ENCODE data around the gene ARHGAP8.

The ARHGAP8 gene

DNA sequence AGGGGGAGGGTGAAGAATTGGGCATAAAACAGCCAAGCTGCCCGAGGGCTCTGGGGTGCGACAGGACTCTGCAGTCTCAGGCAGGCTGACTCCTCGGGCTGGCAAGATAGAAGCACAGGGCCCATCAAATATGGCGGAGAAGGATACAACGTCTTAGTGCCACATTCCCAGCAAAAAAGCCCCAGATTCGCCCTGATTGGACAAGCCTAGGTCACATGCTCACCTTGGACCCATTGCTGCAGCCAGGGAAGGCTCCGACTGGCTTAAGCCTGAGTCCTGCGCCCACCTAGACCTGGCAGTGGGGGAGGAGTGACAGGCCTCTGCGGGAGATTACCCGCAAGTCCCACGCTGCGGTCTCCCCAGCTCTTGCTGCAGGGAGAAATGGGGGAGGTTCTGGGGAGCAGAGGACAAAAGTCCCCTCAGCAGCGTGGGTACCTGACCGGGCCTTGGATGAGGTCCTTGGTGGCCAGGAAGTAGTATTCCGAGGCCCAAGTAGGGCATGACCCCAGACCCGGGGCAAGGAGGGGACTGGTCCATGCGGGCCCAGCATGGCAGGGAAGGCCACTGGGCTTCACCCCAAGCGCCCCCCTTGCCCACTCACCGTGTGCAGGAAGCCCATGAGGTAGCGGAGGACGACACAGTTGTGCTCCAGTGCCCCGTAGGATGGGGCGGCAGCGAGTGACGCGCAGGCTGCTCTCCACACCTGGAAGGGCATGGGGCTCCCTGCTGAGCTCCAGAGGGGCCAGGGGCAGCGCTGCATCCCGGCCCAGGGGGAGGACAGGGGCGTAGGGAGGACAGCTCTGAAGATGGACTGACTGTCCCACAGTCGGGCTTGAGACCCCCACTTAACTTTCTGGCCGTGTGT is 113.0 kb downstream of the ARHGAP8 start:
- DNase-seq = no peak

DNA sequence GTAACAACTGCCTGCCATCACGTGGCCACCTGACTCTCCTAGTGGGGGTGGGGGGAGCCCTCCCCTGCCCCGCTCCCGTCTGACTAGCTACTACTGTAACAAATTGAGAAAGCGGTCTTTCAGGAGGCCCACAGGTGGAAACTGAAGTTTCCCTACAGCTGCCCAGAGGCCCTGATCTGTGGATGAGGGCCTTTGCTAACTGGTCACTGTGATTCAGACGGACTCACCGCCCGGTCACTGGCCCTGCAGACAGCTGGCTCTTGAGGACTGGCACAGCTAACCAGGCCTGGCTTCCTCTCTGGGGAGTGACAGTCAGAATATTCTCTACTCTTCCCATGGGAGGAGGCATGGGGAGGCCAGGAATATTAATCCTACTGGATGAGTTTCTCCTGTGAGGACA is 116.8 kb downstream of the ARHGAP8 start:
- no peak for DNase-seq

DNA sequence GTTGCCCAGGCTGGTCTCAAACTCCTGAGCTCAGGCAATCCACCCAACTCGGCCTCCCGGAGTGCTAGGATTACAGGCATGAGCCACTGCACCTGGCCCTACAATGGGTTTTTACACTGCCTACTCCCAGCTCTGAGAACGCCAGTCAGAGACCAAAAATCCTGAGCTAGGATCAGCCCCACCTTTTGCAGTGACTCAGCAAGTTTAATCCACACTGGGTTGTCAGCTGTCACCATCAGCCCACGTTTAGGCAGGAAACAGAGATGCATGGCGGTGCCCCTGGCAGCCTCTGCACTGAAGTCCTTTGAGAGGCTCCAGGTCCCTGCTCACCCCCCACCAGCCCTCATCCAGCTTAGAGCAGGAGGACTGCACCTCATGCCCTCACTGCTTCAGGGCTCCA is 117.6 kb downstream of the ARHGAP8 start:
- no peak for DNase-seq

DNA sequence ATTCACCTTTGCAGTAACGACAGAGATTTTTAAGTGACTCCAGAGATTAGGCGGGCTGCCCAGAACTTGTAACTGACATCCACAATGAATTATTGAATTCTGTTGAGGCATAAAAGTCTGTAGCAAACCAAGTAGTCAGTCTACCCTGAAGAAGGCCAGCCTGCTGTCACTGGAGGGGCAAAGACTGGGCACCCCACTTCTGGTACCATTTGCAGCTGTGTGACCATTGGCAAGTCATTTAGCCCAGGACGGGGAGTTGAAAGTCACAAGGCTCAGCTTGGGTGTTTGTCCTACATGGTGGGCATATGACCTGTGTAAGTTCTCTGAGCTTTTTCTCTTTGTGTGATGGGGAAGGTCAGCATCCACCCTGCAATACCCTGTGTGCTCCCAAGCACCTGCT is 119.4 kb downstream of the ARHGAP8 start:
- DNase-seq = no peak

DNA sequence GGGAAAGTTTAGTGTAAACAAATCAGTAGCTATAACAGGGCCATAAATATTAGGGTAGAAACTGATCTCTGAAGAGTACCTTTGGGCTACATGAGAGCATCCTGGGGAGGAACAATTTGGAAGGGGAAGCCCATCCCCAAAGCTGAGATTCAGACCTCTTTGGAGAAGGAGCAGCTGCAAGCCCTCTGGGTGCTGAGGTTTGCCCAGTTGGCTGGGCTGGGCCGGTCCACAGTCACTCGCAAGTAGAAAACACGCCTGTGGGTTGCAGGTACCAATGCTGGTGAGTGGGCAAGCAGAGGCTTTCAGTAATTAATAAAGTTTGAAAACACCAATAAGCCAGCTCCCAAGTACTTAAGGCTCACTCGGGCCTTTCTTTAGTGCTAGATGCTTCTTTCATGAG is 124.5 kb downstream of the ARHGAP8 start:
- no peak for DNase-seq

DNA sequence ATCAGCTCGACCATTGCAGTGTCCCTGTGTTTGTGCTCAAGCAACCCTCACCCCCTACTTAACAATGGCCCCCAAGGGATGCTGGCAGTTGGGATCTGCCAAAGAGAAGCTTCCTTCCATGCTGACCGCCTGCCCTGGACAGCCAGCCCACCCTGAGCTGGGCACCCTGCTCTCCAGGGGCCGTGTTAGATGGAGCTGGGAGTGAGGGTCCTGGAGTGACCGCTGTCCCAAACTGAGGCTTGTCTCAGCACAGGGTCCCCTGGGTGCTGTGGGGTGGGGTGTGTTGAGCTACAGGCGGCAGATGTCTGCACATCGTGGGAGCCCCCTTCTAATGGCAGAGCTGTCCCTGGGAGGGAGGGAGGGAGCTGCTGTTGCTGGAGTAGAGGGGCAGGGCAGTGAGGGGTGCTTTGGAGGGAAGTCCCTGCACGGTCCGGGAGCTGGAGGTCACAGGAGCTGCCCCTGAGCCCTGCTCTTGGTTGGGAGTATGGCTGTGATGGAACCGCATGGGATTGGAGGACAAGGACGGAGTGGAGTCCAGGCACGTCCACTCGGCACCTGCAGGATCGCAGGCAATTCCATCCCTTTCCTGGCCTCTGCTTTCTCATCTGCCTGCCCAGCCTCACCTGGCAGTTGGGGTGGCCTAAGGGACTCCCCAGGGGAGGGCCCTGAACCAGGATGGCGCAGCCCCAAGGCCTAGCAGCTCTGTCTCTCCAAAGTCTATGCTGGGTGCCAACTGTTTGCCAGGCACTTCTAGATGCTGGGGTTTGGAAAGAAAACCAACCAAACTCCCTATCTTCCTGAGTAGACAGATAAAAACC is 126.3 kb downstream of the ARHGAP8 start:
- DNase-seq = no peak

DNA sequence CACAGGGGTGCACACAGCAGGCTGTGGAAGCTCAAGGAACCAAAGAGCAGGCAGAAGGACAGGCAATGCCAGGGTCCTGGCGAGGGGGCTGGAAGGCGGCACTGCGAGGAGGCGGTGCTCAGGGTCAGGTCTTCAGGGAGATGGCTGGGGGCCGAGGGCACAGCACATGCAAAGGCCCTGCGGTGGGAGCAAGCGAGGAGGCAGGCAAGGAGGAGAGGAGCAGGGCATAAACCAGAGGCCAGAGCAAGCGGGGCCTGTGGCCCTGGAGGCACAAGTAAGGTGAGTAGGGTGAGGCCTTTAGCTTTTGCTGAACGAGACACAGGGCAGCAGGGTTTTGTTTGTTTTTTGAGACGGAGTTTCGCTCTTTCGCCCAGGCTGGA is 126.9 kb downstream of the ARHGAP8 start:
- no peak for DNase-seq

DNA sequence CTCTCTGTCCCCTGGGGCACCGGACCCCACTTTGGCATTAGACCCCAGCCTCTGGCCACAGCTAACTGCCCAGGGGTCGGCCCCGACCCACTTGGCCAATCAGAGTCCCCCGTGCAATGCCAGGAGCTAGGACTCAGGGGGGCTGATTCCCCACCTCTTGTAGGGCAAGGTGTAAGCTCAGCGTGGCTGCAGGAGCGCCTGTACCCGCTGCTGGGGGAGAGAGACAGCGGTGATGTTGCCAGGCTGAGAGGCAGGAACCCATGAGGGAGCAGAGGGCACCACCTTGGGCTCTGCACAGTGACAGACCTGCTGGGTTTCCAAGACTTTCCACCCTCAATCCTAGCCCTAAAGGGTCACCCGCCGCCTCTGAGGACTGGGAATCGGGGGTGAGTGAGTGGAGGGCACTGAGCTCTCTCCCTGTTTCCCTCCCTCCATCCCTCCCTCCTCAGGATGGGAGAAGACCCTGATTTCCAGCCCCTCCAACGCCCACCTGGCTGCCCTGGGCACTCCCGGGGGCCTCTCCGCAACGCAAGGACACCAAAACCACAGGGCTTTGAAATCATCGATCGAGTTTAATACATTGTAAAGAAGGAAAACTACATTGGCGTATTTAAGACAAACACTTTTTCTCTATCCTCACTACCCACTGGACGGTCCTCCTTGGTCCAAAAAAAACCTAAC is 128.4 kb downstream of the ARHGAP8 start:
- DNase-seq = no peak

DNA sequence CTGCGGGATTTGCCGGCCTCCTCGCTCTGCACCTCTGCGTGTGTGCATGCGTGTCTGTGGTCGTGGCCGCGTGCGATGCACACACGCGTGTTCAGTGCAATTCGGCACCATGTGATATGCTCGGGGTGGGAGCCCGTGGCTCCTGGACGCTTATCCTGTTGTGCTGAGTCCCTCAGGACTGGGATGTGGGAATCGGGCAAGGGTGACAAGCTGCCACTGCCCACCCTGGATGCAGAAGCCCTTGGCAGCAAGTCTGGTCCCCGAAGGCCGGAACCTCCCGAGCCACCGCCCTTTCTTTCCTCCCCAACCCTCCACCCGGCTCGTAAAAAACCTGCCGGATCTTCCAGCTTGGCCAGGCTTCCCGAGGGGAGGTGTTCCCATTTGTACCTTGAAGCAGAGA is 129.2 kb downstream of the ARHGAP8 start:
- no peak for DNase-seq

DNA sequence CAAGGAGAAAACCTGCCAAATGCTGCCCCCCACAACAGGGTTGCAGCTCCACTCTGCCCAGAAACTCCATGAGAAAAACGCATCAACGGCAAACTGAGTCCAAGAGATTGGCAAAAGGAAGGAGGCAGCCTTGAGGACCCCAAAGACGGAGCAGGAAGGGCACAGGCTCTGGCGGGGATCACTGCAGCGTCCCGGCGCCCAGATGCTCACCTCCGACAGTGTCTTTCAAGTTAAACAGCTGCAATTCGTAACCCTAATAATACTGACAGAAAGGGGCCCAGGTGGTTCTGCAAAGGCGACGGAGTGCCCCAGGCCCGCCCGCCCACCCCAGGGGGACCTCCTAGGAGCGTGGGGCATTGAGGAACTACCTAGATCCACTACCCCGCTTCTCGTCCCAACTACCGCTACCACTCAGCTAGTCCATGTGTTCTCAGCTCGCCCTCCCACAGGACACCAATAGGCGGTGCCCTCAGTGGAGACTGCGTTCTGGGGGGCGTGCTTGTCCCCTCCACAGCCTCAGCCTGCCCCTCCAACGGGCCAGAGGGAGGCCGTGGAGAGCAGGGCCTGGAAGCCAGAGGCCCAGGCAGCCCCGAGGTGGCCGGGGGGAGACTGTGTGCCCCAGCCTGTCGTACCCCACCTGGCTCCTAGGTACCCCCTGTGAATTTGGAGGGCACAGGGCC is 130.0 kb downstream of the ARHGAP8 start:
- DNase-seq = no peak

DNA sequence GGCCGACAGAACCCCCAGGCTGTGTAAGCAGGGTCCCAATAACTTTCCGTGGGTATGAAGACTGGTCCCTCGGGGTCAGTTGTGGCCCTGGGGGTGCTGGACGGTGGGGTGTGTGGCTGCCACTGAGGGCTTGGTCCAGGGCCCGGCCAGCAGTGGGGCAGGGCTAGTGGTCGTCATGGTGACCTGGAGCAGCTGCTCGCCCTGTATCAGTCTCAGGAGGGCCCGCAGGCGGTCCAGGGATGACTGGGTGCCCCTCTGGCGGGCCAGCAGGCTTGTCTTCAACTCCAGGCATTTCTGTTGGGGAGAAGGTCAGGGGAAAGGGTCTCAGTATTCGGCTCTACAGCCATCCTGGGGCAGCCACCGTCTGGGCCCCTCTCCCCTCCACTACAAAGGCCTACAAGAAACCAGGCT is 130.6 kb downstream of the ARHGAP8 start:
- DNase-seq = no peak

DNA sequence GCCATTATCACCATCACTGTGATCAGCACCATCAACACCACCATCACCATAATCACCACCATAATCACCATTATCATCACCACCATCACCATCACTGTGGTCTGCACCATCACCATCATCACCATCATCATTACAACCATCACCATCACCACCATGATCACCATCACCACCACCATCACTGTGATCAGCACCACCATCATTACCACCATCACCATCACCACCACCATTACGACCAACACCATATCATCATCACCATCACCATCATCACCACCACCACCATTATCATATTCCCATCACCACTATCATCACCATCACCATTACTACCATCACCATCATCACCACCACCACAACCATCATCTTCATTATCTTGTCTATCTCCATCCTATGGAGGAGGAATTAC is 132.2 kb downstream of the ARHGAP8 start:
- DNase-seq = no peak

DNA sequence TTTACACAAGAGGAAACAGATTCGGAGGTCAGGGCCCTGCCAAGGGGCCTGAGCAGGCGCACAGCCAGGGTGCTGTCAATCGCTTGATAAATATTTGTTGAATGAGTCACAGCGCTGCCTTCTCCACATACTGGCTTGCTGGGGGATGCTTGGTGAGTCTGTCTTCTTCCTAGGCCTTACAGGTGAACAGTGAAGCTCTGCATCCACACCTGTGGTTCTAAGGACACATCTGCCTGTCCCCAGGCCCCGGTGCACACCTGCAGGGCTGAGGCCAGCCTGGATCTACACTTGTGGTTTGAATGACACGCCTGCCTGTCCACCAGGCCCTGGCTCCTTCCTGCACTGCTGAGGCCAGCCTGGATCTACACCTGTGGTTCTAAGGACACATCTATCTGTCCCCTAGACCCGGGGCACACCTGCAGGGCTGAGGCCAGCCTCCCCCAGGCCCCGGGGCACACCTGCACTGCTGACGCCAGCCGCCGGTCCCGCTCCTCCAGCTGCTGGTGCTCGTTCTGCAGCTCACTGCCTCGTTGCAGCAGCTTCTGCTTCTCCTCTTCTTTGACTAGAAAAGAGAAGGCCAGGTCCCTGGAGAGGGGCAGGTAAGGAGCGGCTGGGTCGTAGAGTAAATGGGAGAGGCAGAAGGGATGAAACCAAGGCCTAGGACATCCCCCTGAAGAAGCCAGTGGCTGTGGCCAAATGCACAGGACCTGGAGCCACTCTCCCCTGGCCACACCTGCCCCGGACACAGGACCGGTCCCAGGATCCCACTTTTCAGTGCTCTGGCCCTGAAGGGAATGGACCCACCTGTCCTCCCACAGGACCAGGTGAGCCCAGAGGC is 132.8 kb downstream of the ARHGAP8 start:
- no peak for DNase-seq

DNA sequence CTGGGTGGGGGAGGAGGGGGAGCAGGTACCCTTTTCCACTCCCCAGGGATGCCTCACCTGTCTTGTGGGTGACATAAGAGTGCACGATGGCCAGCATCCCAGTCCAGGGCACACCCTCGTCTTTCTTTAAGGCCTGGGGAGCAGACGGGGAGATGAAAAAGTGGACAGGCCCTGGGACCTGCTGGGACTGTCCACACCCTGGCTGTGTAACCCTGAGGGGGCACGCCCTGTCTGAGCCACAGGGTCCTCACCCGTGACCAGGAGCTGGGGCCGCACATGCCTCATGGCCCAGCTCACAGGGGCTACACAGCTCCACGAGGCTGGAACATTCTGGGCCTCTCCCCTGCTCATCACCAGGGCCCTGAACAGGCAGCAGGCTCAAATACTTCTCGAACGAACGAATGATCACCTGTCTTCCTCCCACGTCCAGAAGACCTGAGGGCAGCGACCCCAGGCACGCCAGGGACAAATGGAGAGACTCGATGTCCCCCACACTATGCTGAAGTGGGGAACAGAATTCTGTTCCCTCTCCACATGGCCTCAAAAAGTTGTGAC is 133.5 kb downstream of the ARHGAP8 start:
- no peak for DNase-seq

DNA sequence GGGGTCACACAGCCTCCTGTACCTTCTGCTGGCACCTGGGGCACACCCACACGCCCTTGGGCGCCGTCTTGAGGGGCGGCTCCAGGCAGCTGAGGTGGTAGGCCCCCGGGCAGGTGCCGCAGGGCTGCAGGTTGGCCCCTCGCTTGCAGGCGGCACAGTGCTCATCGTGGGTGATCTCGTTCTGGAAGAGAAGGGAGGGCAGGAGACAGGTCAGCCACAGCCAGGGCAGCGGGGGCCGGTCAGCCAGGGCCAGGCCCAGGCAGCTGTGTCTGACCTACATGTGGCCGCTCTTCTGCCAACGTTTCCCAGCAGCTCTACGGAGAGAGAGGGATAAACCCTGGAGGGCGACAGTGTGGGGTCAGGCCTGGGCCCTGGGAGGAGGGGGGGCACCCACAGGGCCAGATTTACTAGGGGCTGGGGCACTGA is 135.6 kb downstream of the ARHGAP8 start:
- DNase-seq = no peak

DNA sequence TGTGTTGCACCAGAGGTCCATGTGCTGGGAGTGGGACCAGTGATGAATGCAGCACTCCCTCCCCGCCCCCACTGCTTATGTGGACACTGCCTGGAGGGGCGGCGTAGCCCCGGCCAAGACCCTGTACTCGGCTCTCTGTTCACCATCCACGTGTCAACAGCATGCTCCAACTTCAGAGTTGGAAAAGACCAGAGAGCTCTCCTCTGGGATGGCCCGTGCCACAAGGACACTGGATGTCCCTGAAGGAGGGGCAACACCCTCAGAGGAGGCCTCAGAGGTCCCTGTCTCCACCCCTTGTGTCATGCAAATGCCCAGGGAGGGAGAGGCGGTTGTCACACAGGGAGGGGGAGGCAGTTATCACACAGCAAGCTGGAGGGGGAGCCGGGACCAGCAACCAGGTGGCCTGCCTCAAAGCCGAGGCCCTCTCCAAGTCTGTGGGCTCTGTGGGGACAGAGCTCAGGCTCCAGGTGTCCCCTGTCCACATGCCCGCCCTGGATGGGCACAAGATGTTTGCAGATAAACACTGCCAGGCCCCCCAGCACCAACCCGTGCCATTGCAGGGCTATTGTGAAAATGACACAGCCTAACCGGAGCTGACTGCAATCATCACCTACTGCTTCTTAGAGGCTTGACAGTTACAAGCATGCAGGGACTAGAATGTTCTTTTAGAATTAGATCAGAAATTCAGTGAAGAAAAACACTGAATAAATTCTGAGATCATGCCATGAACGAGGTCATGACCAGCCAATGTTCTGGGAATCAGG is 136.3 kb downstream of the ARHGAP8 start:
- no peak for DNase-seq

DNA sequence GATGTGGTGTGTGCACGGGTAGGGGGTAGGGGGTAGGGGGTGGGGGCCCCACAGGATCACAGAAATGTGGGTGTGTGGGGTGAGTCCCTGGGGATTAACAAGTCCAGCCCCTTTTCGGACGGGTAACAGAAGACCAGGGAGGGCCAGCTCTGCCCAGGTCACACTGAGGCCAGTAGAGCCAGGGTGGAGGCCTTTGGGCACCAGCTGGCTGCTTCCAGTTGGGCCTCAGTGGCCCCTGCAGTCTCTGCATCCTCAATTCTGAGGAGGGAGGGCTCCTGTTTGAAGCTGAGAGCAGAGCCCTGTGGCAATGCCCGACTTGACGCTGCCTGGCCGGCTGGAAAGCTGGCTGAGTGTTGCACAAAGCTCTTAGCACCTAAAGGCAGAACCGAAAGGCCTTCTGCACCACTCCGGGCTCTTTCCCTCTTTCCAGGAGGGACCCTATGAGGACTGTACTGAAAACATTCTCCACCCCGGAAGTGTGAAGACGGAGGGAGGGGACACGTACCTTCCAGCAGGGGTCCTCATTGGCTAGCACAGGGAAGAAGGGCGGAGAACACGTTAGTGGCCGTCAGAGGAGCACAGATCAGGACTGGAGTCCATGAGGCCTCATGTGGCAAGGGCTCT is 137.0 kb downstream of the ARHGAP8 start:
- DNase-seq = no peak

DNA sequence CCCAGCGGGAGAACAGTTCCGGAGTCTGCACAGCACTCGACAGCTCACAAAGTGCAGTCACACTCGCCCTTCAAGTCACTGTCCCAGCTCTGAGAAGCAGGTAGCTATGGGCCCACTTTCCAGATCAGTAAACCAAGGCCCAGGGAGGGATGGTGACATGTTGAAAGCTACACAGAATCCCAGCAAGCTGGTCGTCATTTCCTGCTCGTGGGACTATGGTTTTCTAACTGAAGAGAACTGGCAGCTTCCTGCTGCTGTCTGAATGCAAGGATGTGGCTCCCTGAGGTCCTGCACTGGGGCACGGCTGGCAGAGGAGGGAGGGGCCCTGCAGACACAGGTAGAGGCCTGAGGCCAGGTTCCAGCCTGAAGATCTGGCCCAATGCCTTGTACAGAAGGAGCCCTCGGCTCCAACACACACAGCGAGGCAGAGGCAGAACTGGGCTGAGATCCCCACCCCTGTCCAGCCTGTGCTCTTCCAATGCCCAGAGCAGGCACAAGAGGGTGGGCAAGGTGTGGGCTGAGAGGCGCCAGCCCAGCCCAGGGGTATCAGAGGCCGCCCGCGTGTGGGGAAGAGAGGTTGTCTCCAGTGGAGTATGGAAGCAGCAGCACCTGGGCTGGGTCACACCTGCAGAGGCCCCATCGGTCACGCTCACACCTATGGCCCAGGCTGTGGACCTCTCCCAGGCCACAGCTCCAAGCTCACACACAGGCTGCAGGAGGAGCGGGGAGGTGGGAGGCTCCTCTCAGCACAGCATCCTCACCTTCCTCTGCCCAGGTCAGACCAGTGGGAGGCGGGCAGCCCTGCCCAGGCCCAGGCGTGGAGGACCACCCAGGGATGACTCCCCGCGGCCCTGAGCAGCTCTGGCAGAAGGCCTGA is 138.3 kb downstream of the ARHGAP8 start:
- no peak for DNase-seq

DNA sequence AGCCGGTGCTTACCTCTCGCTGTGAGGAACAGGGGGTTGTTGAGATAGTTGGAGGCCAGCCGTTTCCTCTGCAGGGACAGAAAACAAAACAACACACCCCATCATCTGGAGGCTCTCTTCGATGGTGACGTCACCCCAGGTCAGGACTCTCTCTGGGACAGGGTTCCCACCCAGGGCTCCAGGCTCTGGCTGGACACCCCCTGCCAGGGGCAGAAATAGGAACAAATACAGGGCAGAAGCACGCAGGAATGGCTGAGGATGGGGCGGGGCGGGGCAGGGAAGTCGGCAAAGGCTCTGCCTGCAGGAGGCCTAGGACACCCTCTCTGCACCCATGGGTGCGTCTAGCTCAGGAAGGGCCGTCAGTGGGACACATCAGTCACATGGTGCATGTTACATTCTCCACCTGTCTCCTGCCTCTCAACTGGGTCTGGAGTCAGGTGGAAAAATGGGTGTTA is 138.9 kb downstream of the ARHGAP8 start:
- DNase-seq = no peak

Data from NCI-H187 treated with DMSO at 0.1 percent for 48 hours (cell line).